T-helper 17 cell (primary cell): Measurements from ENCODE around the gene ADARB2. TPM values are rescaled to one million over a fixed set of nuclear protein-coding genes. Genes with fewer than 3 reads are reported as not detected.

Experiments used
- ATAC-seq: fragments of 150-1000 bp; cut with Tn5 transposase; 2 replicates; pipeline ENCODE4 v1.10.0; 2021; ENCODE audit warnings: mild to moderate bottlenecking, moderate library complexity
- DNase-seq, 3 donors: peaks; one replicate each; pipeline versions ENCODE4 v3.0.0 to v3.0.0-alpha.2; 2020 to 2021
- H3K9me3 ChIP-seq: one replicate; pipeline ENCODE4 v1.7.0; 2013; ENCODE audit warnings: low read length, mild to moderate bottlenecking; ENCODE audit not compliant: control insufficient read depth, poor library complexity, severe bottlenecking
- H3K27ac Mint-ChIP-seq: one replicate; pipeline ENCODE4 v1.8.0; 2022; ENCODE audit warnings: mild to moderate bottlenecking, moderate library complexity, mixed read lengths
- H3K27me3 Mint-ChIP-seq: one replicate; pipeline ENCODE4 v1.8.0; 2022; ENCODE audit warnings: mixed read lengths
- H3K36me3 Mint-ChIP-seq: one replicate; pipeline ENCODE4 v1.8.0; 2022; ENCODE audit warnings: low read depth, mixed read lengths
- H3K4me1 Mint-ChIP-seq: one replicate; pipeline ENCODE4 v1.8.0; 2022; ENCODE audit warnings: mild to moderate bottlenecking, mixed read lengths
- H3K4me3 Mint-ChIP-seq: one replicate; pipeline ENCODE4 v1.8.0; 2022; ENCODE audit warnings: mild to moderate bottlenecking, moderate library complexity, mixed read lengths
- total RNA-seq, 4 donors: library from RNA in 2 of 4; stranded (reverse) in 2 of 4; gene quantifications; one replicate each; pipeline ENCODE4 v1.2.3 and lab custom pipeline; 2022 to 2026

The ADARB2 gene
- total RNA-seq, 2 donors from 2014 or later, result 0.18 TPM; not detected in 1

DNA sequence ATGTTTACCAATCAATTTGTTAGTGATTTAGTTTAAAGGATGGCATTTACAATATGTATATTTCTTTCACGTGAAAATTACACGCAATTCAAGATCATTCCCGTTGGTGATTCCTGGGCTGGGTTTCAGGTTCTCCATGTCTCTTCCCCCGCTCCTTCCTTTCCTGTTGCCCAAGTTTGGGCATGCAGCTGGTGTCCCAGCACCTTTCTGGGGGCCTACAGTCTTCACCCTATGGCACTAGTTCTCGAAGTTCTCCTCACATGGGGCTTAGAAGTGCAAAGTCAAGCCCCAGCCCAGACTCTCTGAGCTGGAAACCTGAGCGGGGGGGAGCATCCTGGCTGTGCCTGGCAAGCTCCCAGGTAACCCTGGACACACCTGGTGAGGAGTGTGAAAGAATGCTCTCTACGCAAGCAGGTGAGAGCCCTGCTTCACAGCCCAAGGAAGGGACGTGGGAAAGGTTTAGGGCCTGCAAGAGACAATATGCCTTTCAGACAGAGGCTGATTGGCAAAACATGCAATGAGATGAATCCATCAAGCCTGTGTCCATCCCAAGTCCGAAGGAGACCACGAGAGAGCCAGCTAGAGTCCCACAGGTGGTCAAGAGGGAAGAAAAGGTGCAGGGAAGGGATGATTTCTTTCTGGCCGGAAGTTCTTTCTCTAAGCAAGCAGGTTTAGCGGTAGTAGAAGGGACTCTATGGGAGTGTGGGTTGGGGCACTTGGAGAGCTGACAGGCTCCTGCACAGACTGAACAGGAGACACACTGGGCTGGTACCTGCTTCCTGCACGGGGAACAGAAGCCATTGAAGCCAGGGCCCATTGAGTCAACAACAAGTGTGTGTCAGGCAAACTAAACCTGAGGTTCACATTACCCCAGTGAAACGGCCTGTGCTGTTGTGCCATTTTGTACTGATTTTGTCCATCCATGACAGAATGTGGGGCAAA is 131.1 kb downstream of the ADARB2 start:
- Mint-ChIP-seq H3K4me1 (peaks cover 11% of the 10 kb centered on the region), H3K27me3 (peaks cover 56% of the 10 kb centered on the region), H3K36me3 (peaks cover 4% of the 10 kb centered on the region), H3K27ac (no peak overlapping the region), H3K4me3 (no peak overlapping the region)
- ATAC-seq (no peak), DNase-seq (no peak)
- no peaks in the 10 kb centered on the region for H3K9me3 ChIP-seq

DNA sequence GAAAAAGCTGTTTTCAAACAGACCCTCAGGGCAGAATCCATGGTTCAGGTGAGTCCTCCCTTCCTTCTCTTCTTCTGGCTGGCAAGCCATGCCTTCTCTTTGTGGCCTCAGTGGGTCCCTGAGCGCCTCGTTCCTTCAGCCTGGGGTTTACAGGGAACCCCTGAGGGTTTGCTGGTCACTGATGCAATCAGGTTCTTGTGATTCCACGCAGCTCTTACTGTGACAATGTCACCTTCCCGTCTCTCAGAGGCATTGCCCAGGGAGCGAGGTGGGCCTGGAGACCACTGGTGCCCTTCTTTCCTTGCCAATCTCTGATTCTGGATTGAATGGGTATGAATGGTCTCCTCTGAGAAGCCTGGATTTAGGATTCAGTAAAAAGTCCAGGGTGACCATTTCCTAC is 132.2 kb downstream of the ADARB2 start:
- Mint-ChIP-seq H3K36me3 (peaks cover 4% of the 10 kb centered on the region), H3K4me1 (peaks cover 11% of the 10 kb centered on the region), H3K27ac (no peak overlapping the region), H3K4me3 (no peak overlapping the region), H3K27me3 (peaks cover 45% of the 10 kb centered on the region)
- H3K9me3 ChIP-seq, result no peaks in the 10 kb centered on the region
- DNase-seq, result no peak
- ATAC-seq, result no peak

DNA sequence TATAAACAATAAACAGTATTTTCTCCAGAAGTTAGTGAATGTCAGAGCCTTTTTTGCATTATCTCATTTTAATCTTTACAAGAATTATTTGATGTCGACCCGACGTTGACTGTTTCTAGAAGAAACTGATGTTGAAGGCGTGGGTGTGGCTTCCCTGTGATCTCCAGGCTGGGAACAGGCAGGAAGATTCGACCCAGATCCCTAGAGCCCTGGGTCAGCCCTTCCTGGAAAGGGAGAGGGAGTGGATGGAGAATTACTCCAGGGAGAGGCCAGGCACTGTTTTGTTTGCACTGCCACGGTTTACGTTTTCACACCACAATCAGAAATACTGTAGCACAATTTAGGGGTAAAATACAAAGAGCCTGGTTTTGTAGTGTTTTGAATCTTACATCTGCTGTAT is 133.1 kb downstream of the ADARB2 start:
- H3K9me3 ChIP-seq, result no peaks in the 10 kb centered on the region
- H3K27me3 Mint-ChIP-seq, result peaks cover 36% of the 10 kb centered on the region
- H3K4me1 Mint-ChIP-seq, result peaks cover 8% of the 10 kb centered on the region
- H3K4me3 Mint-ChIP-seq, result no peak overlapping the region
- ATAC-seq, result no peak
- H3K27ac Mint-ChIP-seq, result no peak overlapping the region
- peaks cover 4% of the 10 kb centered on the region for H3K36me3 Mint-ChIP-seq
- no peak for DNase-seq

DNA sequence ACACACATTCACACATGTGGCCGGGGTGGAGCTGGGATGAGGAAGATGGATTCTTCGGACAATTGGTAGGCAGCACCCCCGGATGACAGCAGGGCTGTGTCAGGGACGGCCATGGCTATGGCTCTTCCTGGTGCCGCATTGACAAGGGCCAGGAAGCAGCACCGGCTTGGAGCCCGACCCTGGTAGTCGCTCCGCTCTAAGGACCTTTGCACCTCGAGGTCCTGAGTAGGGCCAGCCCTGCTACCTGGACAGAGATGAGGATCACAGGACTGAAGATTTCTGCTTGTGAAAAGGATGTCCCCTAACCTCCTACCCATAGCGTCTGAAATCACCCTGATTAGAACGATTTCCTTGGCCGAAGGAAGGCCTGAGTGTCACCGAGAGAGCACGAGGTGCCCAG is 134.1 kb downstream of the ADARB2 start:
- DNase-seq (no peak), ATAC-seq (no peak)
- peaks cover 32% of the 10 kb centered on the region for H3K27me3 Mint-ChIP-seq
- H3K9me3 ChIP-seq, result no peaks in the 10 kb centered on the region
- no peaks in the 10 kb centered on the region for H3K36me3 Mint-ChIP-seq
- peaks cover under 1% of the 10 kb centered on the region for H3K4me1 Mint-ChIP-seq
- H3K27ac Mint-ChIP-seq, result no peak overlapping the region
- H3K4me3 Mint-ChIP-seq, result no peak overlapping the region

DNA sequence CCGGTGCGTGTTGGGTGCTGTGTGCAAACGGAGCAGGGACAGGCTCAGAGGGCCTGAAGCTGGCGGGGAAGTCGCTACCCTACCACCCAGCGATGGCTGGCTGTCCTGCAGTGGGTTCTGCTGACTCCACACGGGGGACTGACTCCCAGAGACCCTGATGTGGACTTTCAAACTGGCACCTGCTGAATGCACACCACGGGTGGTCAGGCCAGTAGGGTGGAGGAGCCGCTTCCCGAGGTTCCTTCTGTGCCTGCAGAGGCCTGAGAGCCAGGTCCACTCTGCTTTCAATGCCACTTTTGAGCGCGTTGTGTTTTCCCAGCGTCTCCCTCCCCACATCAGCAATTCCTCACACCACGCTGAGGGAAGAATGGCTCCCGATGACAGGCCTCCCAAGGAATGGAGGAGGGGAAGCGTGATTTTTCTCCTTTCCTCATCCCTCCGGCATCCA is 135.3 kb downstream of the ADARB2 start:
- Mint-ChIP-seq H3K4me3 (no peak overlapping the region), H3K27me3 (peaks cover 25% of the 10 kb centered on the region)
- ATAC-seq, result no peak

DNA sequence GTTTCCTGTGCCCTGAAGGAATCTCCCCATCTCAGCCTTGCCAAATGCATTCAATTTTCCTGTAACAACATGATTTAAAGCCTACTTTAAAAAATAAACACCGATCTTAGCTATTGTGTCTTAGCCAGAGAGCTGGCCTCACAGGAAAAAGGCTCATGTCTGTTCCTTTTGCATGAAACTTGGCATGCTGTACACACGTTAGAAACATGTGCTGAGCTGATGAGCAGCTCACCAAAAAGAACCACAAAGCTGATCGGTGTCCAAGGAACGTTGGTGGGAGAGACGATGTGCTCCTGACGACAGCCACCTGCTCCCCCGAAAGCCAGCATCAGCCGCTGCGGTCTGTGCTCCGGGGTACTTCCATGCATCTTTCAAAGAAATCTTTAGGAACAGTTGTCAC is 135.9 kb downstream of the ADARB2 start:
- ATAC-seq (no peak), DNase-seq (no peak)
- Mint-ChIP-seq H3K36me3 (peaks cover 2% of the 10 kb centered on the region), H3K4me1 (no peaks in the 10 kb centered on the region), H3K27ac (no peak overlapping the region), H3K27me3 (peaks cover 23% of the 10 kb centered on the region), H3K4me3 (no peak overlapping the region)
- no peaks in the 10 kb centered on the region for H3K9me3 ChIP-seq

More for the DNA sequence above, 135.3 kb downstream of the ADARB2 start:
- Mint-ChIP-seq H3K36me3 (no peaks in the 10 kb centered on the region), H3K4me1 (no peaks in the 10 kb centered on the region), H3K27ac (no peak overlapping the region)
- H3K9me3 ChIP-seq, result no peaks in the 10 kb centered on the region
- DNase-seq, result no peak

DNA sequence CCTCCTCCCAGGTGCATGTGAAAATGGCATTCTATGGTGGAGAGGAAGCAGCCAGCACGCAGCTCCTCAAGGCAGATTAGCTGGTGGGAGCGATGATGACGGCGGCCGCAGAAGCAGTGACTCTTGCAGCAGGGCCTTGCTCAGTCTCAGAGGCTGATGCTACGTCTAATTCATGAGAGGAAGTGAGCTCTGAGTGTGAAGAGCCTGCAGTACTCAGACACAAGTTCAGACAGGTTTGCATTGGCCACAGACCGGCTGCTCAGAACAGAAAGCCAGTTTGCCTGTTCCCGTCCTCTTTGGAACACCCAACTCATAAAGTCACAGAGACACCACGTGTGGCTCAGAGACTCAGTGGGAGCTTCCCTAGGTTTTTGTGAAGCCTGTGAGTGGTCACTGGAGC is 136.5 kb downstream of the ADARB2 start:
- H3K9me3 ChIP-seq, result no peaks in the 10 kb centered on the region
- Mint-ChIP-seq H3K27me3 (peaks cover 24% of the 10 kb centered on the region), H3K4me3 (no peak overlapping the region), H3K4me1 (no peaks in the 10 kb centered on the region), H3K27ac (no peak overlapping the region), H3K36me3 (peaks cover 2% of the 10 kb centered on the region)
- ATAC-seq (no peak), DNase-seq (no peak)

DNA sequence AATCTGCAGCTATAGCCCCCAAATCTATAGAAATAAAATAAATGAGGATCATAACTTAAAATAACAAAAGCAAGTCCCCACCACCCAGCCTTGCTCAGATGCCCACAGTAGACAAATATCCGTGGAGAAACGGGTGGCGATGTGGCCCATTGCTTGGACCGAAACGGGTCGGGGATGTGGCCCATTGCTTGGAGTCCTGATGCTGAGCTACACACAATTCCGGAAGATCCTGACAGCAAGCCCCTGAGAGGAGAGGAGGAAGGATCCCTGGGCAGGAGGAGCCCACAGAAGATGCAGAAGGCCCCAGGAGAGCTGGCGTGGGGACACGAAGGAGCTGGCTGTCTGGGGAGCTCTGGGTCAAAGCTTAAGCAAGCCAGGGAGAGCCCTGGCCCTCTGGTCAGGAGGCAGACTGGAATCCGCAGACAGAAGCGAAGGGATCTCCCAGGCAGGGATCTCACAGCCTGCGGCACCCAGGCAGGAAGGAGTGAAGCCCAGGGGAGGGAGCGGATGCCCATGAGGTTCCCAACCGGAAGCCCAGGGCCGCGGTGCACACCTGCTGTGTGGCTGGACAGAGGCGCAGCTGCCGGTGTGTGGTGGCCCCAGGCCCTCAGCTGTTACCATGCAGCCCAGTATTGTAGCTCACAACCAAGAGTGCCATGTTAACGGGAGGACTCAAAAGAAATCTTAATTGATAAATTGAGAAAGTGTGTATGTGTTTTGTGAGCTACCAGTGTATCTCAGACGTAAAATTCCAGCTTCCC is 138.8 kb downstream of the ADARB2 start:
- Mint-ChIP-seq H3K4me3 (no peak overlapping the region), H3K4me1 (no peaks in the 10 kb centered on the region), H3K36me3 (peaks cover 2% of the 10 kb centered on the region), H3K27ac (no peak overlapping the region), H3K27me3 (peaks cover 36% of the 10 kb centered on the region)
- DNase-seq (no peak), ATAC-seq (no peak)
- no peaks in the 10 kb centered on the region for H3K9me3 ChIP-seq

DNA sequence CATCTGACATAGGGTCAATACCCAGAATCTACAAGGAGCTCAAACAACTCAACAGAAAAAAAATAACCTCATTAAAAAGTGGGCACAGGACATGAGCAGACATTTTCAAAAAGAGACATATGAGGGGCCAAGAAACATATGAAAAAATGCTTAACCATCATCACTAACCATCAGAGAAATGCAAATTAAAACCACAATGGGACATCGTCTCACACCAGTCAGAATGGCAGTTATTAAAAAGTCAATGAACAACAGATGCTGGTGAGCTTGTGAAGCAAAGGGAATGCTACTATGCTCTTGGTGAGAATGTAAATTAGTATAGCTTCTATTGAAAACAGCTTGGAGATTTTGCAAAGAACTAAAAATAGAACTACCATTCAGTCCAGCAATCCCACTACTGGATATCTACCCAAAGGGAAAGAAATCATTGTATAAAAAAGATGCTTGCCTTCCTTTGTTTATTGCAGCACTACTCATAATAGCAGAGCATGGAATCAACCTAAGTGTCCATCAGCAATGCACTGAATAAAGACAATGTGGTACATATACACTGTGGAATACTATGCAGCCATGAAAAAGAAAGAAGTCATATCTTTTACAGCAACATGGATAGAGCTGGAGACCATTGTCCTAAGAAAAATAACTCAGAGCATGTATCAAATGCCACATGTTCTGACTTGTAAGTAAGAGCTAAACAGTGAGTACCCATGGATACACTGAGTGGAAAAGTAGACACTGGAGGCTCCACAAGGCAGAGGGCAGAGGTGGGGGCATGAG is 139.8 kb downstream of the ADARB2 start:
- ATAC-seq (no peak), DNase-seq (no peak)
- Mint-ChIP-seq H3K4me3 (no peak overlapping the region), H3K27ac (no peak overlapping the region), H3K27me3 (peaks cover 36% of the 10 kb centered on the region), H3K36me3 (peaks cover 2% of the 10 kb centered on the region), H3K4me1 (no peaks in the 10 kb centered on the region)
- no peaks in the 10 kb centered on the region for H3K9me3 ChIP-seq

DNA sequence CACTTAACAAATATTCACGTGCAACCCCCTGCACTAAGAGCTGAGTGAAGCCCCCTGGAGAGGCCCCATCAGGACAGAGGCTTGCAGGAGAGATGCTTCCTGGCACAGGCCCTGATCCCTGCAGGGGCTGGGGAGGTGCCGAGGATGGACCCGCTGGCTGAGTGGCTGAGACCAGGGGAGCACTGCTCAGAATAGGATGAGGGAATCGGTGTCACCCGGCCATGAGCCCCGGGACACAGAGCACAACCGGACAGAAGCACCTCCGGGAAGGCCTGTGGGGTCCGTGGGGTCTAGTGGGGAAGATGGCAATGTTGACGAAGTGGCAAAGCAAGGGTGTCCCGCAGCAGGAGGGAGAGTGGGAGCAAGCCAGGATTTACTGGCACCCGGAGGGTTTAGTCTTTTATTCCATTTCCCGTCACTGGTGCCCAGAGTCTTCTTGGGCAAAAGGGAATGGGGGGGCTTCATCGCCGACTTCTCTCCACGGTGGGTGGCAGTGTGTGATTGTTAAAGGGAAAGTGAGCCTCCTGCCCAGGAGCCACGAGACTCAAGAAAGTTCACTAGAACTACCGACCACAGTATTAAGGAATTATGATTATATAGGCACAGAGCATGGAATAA is 140.7 kb downstream of the ADARB2 start:
- no peak overlapping the region for H3K4me3 Mint-ChIP-seq
- ATAC-seq (no peak), DNase-seq (no peak)
- H3K9me3 ChIP-seq, result no peaks in the 10 kb centered on the region
- peaks cover 39% of the 10 kb centered on the region for H3K27me3 Mint-ChIP-seq
- no peak overlapping the region for H3K27ac Mint-ChIP-seq
- no peaks in the 10 kb centered on the region for H3K4me1 Mint-ChIP-seq
- peaks cover 2% of the 10 kb centered on the region for H3K36me3 Mint-ChIP-seq

DNA sequence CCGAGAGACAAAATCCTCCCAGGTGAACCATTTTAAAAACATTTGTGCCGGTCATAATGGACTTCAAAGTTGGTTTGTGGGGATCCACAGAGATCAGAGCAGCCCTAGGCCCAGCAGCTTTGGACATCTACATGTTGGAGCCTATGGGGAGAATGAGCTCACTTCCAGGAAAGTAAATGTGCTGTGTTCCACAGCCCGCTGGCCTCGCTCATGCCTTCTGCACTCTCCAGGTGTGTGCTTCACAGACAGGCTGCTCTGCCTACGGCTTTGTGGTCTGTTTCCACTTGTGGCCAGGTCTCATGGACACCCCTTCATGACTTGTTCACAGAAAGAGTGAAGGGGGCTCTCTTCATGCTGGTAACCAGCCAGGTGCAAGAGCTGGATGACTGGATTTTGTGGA is 141.6 kb downstream of the ADARB2 start:
- no peaks in the 10 kb centered on the region for H3K9me3 ChIP-seq
- peaks cover 44% of the 10 kb centered on the region for H3K27me3 Mint-ChIP-seq
- ATAC-seq (no peak), DNase-seq (no peak)
- H3K4me3 Mint-ChIP-seq, result no peak overlapping the region
- no peak overlapping the region for H3K27ac Mint-ChIP-seq
- H3K36me3 Mint-ChIP-seq, result peaks cover 2% of the 10 kb centered on the region
- no peaks in the 10 kb centered on the region for H3K4me1 Mint-ChIP-seq

DNA sequence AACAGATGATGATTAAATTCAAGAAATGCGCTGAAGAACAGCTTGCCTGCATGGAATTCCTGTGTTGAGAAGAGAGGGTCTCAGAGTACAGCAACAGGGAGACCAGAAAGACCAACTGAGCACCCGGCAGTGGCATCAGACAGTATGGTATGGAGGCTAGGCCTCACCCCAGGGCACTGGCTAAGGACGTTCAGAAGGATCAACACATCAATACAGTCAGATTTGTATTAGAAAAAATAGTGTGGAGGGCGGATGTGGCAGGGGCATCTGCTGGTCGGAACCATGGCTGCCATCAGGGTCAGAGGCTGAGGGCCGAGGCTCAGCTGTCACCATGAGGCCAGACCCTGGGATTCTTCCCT is 142.1 kb downstream of the ADARB2 start:
- H3K36me3 Mint-ChIP-seq, result peaks cover 2% of the 10 kb centered on the region
- no peaks in the 10 kb centered on the region for H3K4me1 Mint-ChIP-seq
- no peaks in the 10 kb centered on the region for H3K9me3 ChIP-seq
- no peak for DNase-seq
- no peak overlapping the region for H3K27ac Mint-ChIP-seq
- no peak overlapping the region for H3K4me3 Mint-ChIP-seq
- ATAC-seq, result no peak
- peaks cover 44% of the 10 kb centered on the region for H3K27me3 Mint-ChIP-seq
